ENCODE results near the gene ITPA.
"Not testable (repeated sequence)": the region's sequence is repeated elsewhere in the genome, so short reads cannot be mapped to it uniquely, and the experiment has no call there.

ITPA gene

GRCh38 chr20:3195590-3196237 lies 13.6 kb upstream of the ITPA start:
- DNase-seq: no peak

DNA sequence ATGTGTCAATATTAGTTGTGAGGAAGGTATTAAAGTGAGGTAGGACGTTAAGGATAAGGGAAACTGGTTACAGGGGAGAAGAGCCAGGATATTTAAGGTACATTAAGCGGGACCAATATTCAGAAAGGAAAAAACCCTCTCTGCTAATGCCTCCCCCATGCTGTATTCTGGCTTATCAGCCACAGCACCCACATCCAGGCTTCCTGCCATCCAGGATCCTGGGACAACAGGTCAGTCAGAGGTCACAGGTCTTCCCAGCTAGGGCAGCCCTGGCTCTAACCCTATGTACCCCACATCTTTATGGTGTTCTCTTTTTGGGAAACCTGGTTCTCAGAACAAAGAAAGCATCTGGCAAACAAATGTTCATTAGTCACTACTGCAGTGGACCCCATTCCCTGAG lies 10.1 kb upstream of the ITPA start:
- DNase-seq: no peak

DNA sequence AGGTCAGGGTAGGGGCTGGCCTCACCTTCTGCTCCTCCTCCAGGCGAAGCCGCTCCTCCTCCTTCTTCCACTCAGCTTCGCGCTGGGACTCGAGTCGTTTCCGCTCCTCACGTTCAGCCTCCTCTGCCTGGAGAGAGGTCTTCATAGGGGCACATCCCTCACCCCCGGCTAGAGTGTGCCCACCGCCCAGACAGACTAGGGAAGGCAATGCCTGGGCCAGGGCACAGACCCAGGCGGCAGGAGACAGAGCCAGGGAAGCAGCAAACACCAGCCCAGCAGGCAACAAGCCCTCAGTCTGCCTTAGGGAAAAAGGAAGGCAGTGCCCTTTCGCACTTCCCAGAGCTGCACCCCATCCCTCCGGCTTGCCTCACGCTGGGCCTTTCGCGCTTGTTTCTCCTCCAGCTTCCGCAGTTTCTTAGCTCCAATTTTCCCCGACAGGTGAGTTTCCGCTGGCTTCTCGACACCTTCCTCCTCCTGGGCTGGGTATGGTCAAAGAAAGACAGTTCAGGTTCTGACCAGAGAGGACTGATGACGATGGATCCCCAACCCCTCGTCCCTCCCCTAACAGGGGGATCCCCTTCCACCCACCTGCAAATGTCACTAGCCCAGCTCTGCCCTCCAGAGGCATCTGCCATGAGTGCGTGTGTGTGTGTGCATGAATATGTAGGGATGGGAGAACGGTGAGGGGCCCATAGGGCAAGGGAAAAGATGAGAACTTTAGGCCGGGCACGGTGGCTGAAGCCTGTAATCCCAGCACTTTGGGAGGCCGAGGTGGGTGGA lies 9.1 kb upstream of the ITPA start:
- DNase-seq: no peak

- no peak for DNase-seq
These were observed 6.4 kb upstream of the ITPA start for GRCh38 chr20:3202965-3203314.

- DNase-seq: peak in 10 of 56 donors; percentile 29 to 62 (median 44)
These were observed 5.8 kb upstream of the ITPA start for GRCh38 chr20:3203315-3204123.

DNA sequence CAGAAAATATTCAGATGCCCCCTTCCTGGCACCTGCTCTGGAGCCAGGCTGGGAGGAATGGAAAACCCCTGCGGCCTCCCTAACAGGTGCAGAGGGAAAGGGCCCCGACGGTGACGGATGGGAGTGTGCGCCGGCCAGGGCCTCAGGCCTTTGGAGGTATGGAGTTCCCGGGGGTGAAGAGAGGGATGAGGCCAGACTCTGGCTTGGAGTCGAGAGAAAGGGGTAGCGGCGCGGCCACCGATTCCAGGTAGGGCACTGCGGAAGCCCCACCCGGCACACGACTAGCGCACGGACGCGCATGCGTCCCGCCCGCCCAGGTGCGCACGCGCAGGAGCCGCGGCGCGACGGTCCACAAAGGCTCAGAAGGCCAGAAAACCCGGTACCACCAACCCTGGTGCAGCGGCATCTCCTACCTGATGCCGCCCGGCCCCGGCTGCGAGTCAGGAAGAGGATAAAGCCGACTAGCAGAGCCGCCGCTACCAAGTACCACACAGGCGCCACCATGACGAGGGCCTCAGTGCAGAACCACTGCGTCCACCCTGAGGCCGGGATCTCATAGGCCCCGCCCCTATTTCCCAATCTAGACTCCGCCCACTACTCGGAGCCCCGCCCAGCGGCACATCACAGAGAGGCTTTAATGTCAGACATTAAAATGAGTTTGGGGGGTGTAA lies 5.0 kb upstream of the ITPA start, which contains the start of gene DDRGK1:
DDRGK1 (minus strand) TSS at position 559 of the 671 bp plus-strand sequence; CDS start at position 504, 55 bp downstream.
- DNase-seq: peak in 55 of 56 donors; percentile 36 to 95 (median 84)

GRCh38 chr20:3208786-3209256 lies 477 bp upstream of the ITPA start:
- no peak for DNase-seq

DNA sequence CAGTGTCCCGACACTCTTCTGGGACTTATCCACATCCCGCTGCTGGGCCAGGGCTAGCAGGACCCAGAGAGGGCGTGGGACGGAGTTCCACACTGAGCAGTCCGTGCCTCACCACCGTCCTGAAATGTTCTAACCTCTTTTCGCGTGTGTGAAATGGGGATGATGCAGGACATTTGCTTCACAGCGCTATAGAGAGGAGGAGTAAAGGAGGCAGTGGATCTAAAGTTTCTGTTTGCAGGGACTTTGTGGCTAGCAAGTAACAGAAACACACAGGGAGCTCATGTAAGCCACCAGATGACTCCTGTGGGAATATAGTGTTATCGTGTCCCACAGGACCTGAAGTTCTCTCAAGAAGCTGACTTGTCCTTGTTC lies 634 bp downstream of the ITPA start:
- DNase-seq: no peak

GRCh38 chr20:3210346-3210745 lies 1.0 kb downstream of the ITPA start:
- no peak for DNase-seq

DNA sequence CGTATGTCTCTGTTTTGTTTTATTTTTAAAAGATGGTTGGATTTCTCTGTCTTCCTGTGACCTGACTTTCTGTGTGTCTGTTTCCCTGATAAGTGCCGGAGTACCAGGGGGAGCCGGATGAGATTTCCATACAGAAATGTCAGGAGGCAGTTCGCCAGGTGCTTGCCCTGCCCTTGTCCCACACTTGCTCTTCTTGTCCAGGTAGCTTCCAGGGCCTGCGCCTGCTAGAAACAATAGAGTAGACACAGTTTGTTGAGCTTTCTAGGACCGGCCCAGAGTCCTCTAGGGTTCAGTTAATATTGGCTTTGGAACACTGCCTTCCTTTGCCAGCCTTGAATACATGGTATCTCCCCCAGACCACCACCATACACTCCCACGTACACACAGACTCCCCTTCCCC lies 3.9 kb downstream of the ITPA start:
- no peak for DNase-seq

DNA sequence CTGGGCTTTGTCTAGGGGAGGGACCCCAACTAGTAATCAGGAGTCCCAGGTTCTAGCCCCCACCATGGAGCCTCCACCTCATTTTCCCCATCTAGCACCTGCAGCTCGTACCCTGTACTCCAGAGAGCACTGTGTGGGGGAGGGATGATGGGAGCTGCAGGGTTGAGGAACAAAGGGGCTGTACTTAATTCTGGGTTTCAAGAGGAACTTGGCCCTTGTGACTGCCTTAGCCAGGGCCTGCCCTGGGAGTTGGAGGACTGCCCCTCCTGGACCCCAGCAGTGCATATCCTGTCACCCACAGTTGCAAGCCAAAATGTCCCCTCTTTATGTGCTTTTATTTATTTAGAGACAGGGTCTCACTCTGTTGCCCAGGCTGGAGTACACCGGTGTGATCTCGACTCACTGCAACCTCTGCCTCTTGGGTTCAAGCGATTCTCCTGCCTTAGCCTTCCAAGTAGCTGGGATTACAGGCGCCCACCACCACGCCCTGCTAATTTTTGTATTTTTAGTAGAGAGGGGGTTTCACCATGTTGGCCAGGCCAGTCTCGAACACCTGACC lies 6.1 kb downstream of the ITPA start:
- DNase-seq: not testable (repeated sequence)

- DNase-seq: peak in 20 of 56 donors; percentile 5 to 54 (median 21)
These were observed 9.2 kb downstream of the ITPA start for GRCh38 chr20:3218307-3218988.

DNA sequence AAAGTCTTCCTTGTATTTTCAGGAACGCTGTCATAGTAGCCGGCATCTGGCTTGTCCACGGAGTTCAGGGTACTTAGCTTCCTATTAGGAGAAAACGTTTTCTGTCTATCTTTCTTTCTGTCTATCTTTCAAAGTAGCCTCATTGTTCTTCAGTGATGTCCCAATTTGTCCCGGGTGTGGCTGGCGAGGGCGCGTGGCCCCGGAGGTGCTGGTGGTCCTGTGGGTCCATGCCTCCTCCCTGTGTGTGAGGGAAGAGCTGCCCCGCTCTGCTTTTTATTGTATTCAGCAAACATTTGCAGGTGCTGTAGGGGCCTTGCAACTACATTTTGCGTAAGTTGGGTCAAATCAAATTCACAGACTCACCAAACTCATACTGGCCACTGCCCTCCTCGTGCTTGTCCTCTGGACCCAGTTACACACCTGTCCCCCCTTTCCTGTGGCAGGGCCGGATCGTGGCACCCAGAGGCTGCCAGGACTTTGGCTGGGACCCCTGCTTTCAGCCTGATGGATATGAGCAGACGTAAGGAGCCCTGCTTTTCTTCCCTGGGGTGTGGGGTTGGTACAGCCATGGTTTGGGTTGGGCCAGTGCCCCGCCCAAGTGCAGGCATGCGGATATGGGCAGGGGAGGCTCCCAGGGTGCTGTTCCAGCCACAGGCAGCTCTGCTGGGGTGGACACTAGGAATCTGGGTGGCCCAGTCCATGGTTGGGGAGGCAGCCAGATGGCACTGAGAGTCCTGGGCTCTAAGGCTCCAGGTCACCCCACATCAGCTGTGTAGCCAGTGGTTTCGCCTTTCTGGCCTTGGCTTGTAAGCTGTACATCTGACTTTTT lies 12.3 kb downstream of the ITPA start:
- DNase-seq: no peak

- no peak for DNase-seq
These were observed 13.6 kb downstream of the ITPA start for GRCh38 chr20:3222635-3223600.

DNA sequence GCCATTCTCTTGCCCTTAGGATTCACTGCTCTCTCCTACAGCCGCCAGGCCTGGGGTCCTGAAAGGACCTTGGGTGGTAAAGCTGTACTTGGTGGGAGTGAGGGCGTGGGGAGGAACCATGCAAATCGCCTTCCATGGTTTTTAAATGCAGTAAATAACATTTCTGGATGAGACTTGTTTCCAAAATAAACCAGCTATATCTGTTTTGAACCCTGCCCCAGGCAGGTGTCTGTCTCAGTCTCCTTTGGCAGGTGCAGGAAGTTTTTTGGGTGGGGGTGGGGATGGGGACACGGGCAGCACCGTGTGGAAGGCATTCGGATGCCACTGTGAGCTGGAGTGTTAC lies 14.3 kb downstream of the ITPA start:
- no peak for DNase-seq

DNA sequence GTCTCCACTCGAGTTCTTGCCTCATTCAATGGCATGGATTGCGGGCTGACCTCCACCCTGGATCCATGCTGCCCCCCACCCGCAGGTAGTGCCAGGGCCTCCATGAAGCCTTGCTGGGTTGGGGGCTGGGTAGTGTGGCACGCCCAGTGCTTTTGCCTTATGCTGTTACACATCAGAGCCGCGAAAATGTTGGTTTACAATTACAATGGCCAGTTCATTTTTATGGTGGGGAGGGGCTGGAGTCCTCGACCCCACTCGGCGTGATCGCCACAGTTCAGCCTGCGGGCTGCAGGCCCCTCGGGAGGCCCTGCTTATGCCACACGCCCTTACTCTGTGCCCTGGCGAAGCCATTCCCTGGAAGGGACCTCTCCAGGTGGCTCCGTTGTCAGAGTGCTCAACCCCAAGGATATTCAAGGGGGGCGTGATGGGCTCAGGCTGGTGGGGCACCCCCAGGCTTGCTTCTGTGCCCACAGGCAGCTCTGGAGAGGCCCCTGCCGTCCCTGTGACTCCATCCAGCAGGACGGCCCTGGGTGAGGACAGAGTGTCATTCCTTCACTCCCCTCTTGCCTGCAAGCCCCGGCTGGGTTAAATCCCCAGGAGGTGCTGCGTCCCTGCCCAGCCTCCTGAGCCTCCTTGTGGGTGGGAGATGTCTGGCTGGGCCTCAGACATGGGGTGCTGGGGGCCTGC lies 14.8 kb downstream of the ITPA start:
- DNase-seq: no peak

GRCh38 chr20:3224681-3225421 lies 15.6 kb downstream of the ITPA start:
- DNase-seq: no peak
